Neuronal stem cell (in vitro differentiated cells): ENCODE results near the gene ODF2L.
A peak's percentile ranks its signal among the peaks of the same experiment; 100 is the strongest.

Experiments
- DNase-seq: peaks from one replicate; pipeline ENCODE4 v3.0.0-alpha.2; 2013; ENCODE audit warnings: low spot score
- H2AFZ ChIP-seq: one replicate; pipeline ENCODE4 v1.6.1; 2013; ENCODE audit warnings: mild to moderate bottlenecking, low read length, inconsistent platforms
- H2AK5ac ChIP-seq: 2 replicates; pipeline ENCODE4 v1.6.1; 2013; ENCODE audit warnings: low read depth, mild to moderate bottlenecking, inconsistent platforms, low read length, moderate library complexity, mixed read lengths
- H2BK120ac ChIP-seq: 2 replicates; pipeline ENCODE4 v1.6.1; 2013; ENCODE audit warnings: low read depth, mild to moderate bottlenecking, inconsistent platforms, low read length, moderate library complexity, mixed read lengths
- H2BK12ac ChIP-seq: one replicate; pipeline ENCODE4 v1.6.1; 2013; ENCODE audit warnings: low read length, inconsistent platforms
- H2BK15ac ChIP-seq: 2 replicates; pipeline ENCODE4 v1.6.1; 2013; ENCODE audit warnings: mild to moderate bottlenecking, low read length, inconsistent platforms, mixed read lengths
- H2BK5ac ChIP-seq: one replicate; pipeline ENCODE4 v1.6.1; 2013; ENCODE audit warnings: inconsistent platforms, mild to moderate bottlenecking, low read length, moderate library complexity
- H3K14ac ChIP-seq: one replicate; pipeline ENCODE4 v1.6.1; 2013; ENCODE audit warnings: low read length, inconsistent platforms
- H3K18ac ChIP-seq: 2 replicates; pipeline ENCODE4 v1.6.1; 2013; ENCODE audit warnings: low read length, inconsistent platforms
- H3K23ac ChIP-seq: 2 replicates; pipeline ENCODE4 v1.6.1; 2013; ENCODE audit warnings: low read depth, mild to moderate bottlenecking, mixed read lengths, low read length, inconsistent platforms; ENCODE audit not compliant: poor library complexity
- H3K27ac ChIP-seq: replicated peaks from 3 replicates; pipeline ENCODE4 v1.5.1; 2013; ENCODE audit warnings: low read length, inconsistent platforms
- H3K27me3 ChIP-seq, 3 experiments: 2 replicates each; pipeline ENCODE4 v1.6.1; 2013; ENCODE audit warnings: low read length in 3 of 3, mild to moderate bottlenecking in 2 of 3, inconsistent platforms in 1 of 3, low read depth in 1 of 3, mixed read lengths in 1 of 3, moderate library complexity in 1 of 3; ENCODE audit not compliant: control insufficient read depth in 3 of 3, insufficient read depth in 3 of 3
- H3K36me3 ChIP-seq, 2 donors: replicated peaks in 1 of 2; 2 replicates each; pipeline ENCODE4 v1.6.1; 2013; ENCODE audit warnings: low read length in 2 of 2; ENCODE audit not compliant: control insufficient read depth in 2 of 2, insufficient read depth in 2 of 2
- H3K4ac ChIP-seq: 2 replicates; pipeline ENCODE4 v1.6.1; 2013; ENCODE audit warnings: inconsistent platforms, mild to moderate bottlenecking, low read length, moderate library complexity
- H3K4me1 ChIP-seq, 2 donors: 1 replicate in 1 of 2; 2 replicates in 1 of 2; pipeline ENCODE4 v1.6.1; 2013; ENCODE audit warnings: low read length in 2 of 2, low read depth in 1 of 2; ENCODE audit not compliant: control insufficient read depth in 2 of 2, insufficient read depth in 1 of 2
- H3K4me2 ChIP-seq: one replicate; pipeline ENCODE4 v1.6.1; 2013; ENCODE audit warnings: mild to moderate bottlenecking, low read length, inconsistent platforms; ENCODE audit not compliant: insufficient read depth, poor library complexity, severe bottlenecking
- H3K4me3 ChIP-seq, 2 donors: 2 replicates each; pipeline ENCODE4 v1.5.1; 2013; ENCODE audit warnings: low read length in 2 of 2, mild to moderate bottlenecking in 2 of 2, inconsistent platforms in 1 of 2, moderate library complexity in 1 of 2
- H3K79me1 ChIP-seq: one replicate; pipeline ENCODE4 v1.6.1; 2013; ENCODE audit warnings: low read depth, mild to moderate bottlenecking, inconsistent platforms, low read length, moderate library complexity
- H3K9ac ChIP-seq: one replicate; pipeline ENCODE4 v1.6.1; 2013; ENCODE audit warnings: mild to moderate bottlenecking, low read depth, low read length, inconsistent platforms; ENCODE audit not compliant: poor library complexity
- H3K9me3 ChIP-seq, 2 donors: replicated peaks in 1 of 2; 2 replicates each; pipeline versions ENCODE3 to v1.6.1; 2013; ENCODE audit warnings: low read length in 2 of 2, mild to moderate bottlenecking in 2 of 2, inconsistent platforms in 1 of 2, low read depth in 1 of 2, mixed read lengths in 1 of 2, moderate library complexity in 1 of 2; ENCODE audit not compliant: control insufficient read depth in 2 of 2, insufficient read depth in 1 of 2
- H4K8ac ChIP-seq: one replicate; pipeline ENCODE4 v1.6.1; 2013; ENCODE audit warnings: low read depth, mild to moderate bottlenecking, inconsistent platforms, low read length, moderate library complexity
- H4K91ac ChIP-seq: one replicate; pipeline ENCODE4 v1.6.1; 2013; ENCODE audit warnings: low read length, low read depth, mild to moderate bottlenecking, inconsistent platforms; ENCODE audit not compliant: poor library complexity
- WGBS, 2 donors: extraction: QIAGEN DNeasy Blood & Tissue Kit; methylation state at CpG; one replicate each; pipeline ENCODE4 v1.1.7; 2013; ENCODE audit warnings: missing lambda C conversion rate in 2 of 2, mixed read lengths in 1 of 2; ENCODE audit not compliant: insufficient read length in 2 of 2, insufficient replicate concordance in 1 of 2; ENCODE audit errors: extremely low coverage in 2 of 2; 5-methylcytosine and 5-hydroxymethylcytosine counted together

The ODF2L gene

GRCh38 chr1:86421601-86422280 lies 25.6 kb upstream of the ODF2L start:
- Histone ChIP-seq H3K27me3 (peaks cover 0 to 8% (median 0%) of the 10 kb centered on the region in 3 experiments), H2BK120ac (no peak overlapping the region), H2BK5ac (no peak overlapping the region), H4K8ac (no peak overlapping the region), H3K9ac (no peak overlapping the region), H3K23ac (no peak overlapping the region), H3K4me1 (no peaks in the 10 kb centered on the region), H2AFZ (no peak overlapping the region), H3K4ac (no peak overlapping the region), H3K4me2 (no peak overlapping the region), H3K9me3 (no peaks in the 10 kb centered on the region), H3K79me1 (no peaks in the 10 kb centered on the region), H3K4me3 (no peak overlapping the region), H3K18ac (no peak overlapping the region), H4K91ac (no peak overlapping the region), H2BK12ac (no peak overlapping the region), H3K27ac (no peak overlapping the region), H2AK5ac (no peak overlapping the region), H3K14ac (no peak overlapping the region), H2BK15ac (no peak overlapping the region), H3K36me3 (no peaks in the 10 kb centered on the region)
- no peak for DNase-seq
- WGBS, 2 donors = no CpG with 5 or more reads among the region's 7 CpGs

GRCh38 chr1:86419277-86419903 lies 23.3 kb upstream of the ODF2L start:
- Histone ChIP-seq H3K36me3 (no peaks in the 10 kb centered on the region), H3K27me3 (peaks cover 0 to 8% (median 0%) of the 10 kb centered on the region in 3 experiments), H4K8ac (no peak overlapping the region), H3K4me1 (no peaks in the 10 kb centered on the region), H3K4me2 (no peak overlapping the region), H3K9me3 (no peaks in the 10 kb centered on the region), H2BK15ac (no peak overlapping the region), H2AFZ (no peak overlapping the region), H2AK5ac (no peak overlapping the region), H3K4ac (no peak overlapping the region), H3K18ac (no peak overlapping the region), H2BK12ac (no peak overlapping the region), H3K27ac (no peak overlapping the region), H2BK5ac (no peak overlapping the region), H3K4me3 (no peak overlapping the region), H3K79me1 (no peaks in the 10 kb centered on the region), H2BK120ac (no peak overlapping the region), H3K9ac (no peak overlapping the region), H3K14ac (no peak overlapping the region), H3K23ac (no peak overlapping the region), H4K91ac (no peak overlapping the region)
- no CpG with 5 or more reads among the region's 4 CpGs for WGBS, 2 donors
- DNase-seq = no peak

GRCh38 chr1:86416343-86416742 lies 20.2 kb upstream of the ODF2L start:
- no peak overlapping the region for H2BK120ac ChIP-seq
- no peaks in the 10 kb centered on the region for H3K79me1 ChIP-seq
- no peak overlapping the region for H3K27ac ChIP-seq
- H3K4me2 ChIP-seq = no peak overlapping the region
- H3K18ac ChIP-seq = no peak overlapping the region
- no peak overlapping the region for H4K91ac ChIP-seq
- no peak overlapping the region for H4K8ac ChIP-seq
- H3K9ac ChIP-seq = no peak overlapping the region
- H2AFZ ChIP-seq = no peak overlapping the region
- no peak overlapping the region for H2AK5ac ChIP-seq
- H3K4me3 ChIP-seq = no peak overlapping the region
- H3K9me3 ChIP-seq = no peaks in the 10 kb centered on the region
- H2BK5ac ChIP-seq = no peak overlapping the region
- no peak for DNase-seq
- H3K14ac ChIP-seq = no peak overlapping the region
- no peak overlapping the region for H3K23ac ChIP-seq
- WGBS, 2 donors = no CpG with 5 or more reads among the region's 6 CpGs
- no peak overlapping the region for H3K4ac ChIP-seq
- no peaks in the 10 kb centered on the region for H3K27me3 ChIP-seq
- no peak overlapping the region for H2BK12ac ChIP-seq
- H2BK15ac ChIP-seq = no peak overlapping the region
- no peaks in the 10 kb centered on the region for H3K36me3 ChIP-seq
- no peaks in the 10 kb centered on the region for H3K4me1 ChIP-seq

- no CpG with 5 or more reads among the region's 4 CpGs for WGBS, 2 donors
- no peak overlapping the region for H3K4me2 ChIP-seq
- H2AFZ ChIP-seq = no peak overlapping the region
- H2BK15ac ChIP-seq = no peak overlapping the region
- H2BK12ac ChIP-seq = no peak overlapping the region
- H2BK120ac ChIP-seq = no peak overlapping the region
- no peak overlapping the region for H3K18ac ChIP-seq
- peaks cover 0 to 3% of the 10 kb centered on the region in 2 donors for H3K4me1 ChIP-seq
- no peak overlapping the region for H3K9ac ChIP-seq
- no peak overlapping the region for H3K4me3 ChIP-seq
- no peak overlapping the region for H2AK5ac ChIP-seq
- H2BK5ac ChIP-seq = peak overlapping the region; percentile 39
- H3K23ac ChIP-seq = no peak overlapping the region
- DNase-seq = no peak
- H4K8ac ChIP-seq = no peak overlapping the region
- H3K36me3 ChIP-seq = no peaks in the 10 kb centered on the region
- H3K4ac ChIP-seq = no peak overlapping the region
- H3K9me3 ChIP-seq = no peaks in the 10 kb centered on the region
- no peak overlapping the region for H3K27ac ChIP-seq
- H3K79me1 ChIP-seq = no peaks in the 10 kb centered on the region
- H3K27me3 ChIP-seq = no peaks in the 10 kb centered on the region
- H3K14ac ChIP-seq = no peak overlapping the region
- no peak overlapping the region for H4K91ac ChIP-seq
Observed at GRCh38 chr1:86410879-86411278, 14.8 kb upstream of the ODF2L start.
